Esophagus squamous epithelium (tissue), 4 donors: ENCODE data around the gene TNKS2.

ENCODE experiments used
- CTCF ChIP-seq, 6 experiments: fragments of 450-650 bp in 4 of 6; fragments of 200-600 bp in 2 of 6; sonication (generic) in 2 of 6; IDR thresholded peaks; one replicate each; pipeline ENCODE4 v1.5.1; 2016 to 2019; ENCODE audit warnings: antibody characterized with exemption in 6 of 6, mild to moderate bottlenecking in 4 of 6, moderate library complexity in 4 of 6
- POLR2A ChIP-seq, 4 donors: fragments of 450-650 bp; IDR thresholded peaks; one replicate each; pipeline ENCODE4 v1.6.1; 2017; ENCODE audit warnings: antibody characterized with exemption in 4 of 4, mild to moderate bottlenecking in 4 of 4, moderate library complexity in 3 of 4

GRCh38 chr10:91785830-91786229, 12.4 kb upstream of the TNKS2 start:
- no peak for TF ChIP-seq CTCF (IDR thresholded peaks at IDR 0.05)
- no peak for TF ChIP-seq POLR2A (IDR thresholded peaks at IDR 0.05)
